Fibroblast of mammary gland (primary cell): ENCODE measurements around the gene GRIK4.

Experiments
- DNase-seq: peaks from one replicate; pipeline ENCODE4 v3.0.0-alpha.2; 2010; ENCODE audit warnings: low read depth
- H3K4me3 ChIP-seq: 2 replicates; pipeline ENCODE4 v1.5.1; 2011; ENCODE audit warnings: low read depth, mild to moderate bottlenecking, low read length, moderate library complexity; ENCODE audit not compliant: control insufficient read depth
- TF ChIP-seq, protein P1 (sequence below): conservative IDR thresholded peaks from 2 replicates; pipeline ENCODE4 v1.5.1; 2011; ENCODE audit warnings: low read depth, low read length, inconsistent platforms; ENCODE audit not compliant: control insufficient read depth, insufficient read depth

Gene GRIK4

GRCh38 chr11:120473503-120473902, 38.0 kb upstream of the GRIK4 start:
- DNase-seq: no peak
- no peak overlapping the region for H3K4me3 ChIP-seq
- TF ChIP-seq, protein P1, sequence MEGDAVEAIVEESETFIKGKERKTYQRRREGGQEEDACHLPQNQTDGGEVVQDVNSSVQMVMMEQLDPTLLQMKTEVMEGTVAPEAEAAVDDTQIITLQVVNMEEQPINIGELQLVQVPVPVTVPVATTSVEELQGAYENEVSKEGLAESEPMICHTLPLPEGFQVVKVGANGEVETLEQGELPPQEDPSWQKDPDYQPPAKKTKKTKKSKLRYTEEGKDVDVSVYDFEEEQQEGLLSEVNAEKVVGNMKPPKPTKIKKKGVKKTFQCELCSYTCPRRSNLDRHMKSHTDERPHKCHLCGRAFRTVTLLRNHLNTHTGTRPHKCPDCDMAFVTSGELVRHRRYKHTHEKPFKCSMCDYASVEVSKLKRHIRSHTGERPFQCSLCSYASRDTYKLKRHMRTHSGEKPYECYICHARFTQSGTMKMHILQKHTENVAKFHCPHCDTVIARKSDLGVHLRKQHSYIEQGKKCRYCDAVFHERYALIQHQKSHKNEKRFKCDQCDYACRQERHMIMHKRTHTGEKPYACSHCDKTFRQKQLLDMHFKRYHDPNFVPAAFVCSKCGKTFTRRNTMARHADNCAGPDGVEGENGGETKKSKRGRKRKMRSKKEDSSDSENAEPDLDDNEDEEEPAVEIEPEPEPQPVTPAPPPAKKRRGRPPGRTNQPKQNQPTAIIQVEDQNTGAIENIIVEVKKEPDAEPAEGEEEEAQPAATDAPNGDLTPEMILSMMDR: no peak

GRCh38 chr11:120482149-120482548, 29.4 kb upstream of the GRIK4 start:
- no peak overlapping the region for H3K4me3 ChIP-seq
- TF ChIP-seq, protein P1: no peak
- peak; percentile 26 for DNase-seq

DNA sequence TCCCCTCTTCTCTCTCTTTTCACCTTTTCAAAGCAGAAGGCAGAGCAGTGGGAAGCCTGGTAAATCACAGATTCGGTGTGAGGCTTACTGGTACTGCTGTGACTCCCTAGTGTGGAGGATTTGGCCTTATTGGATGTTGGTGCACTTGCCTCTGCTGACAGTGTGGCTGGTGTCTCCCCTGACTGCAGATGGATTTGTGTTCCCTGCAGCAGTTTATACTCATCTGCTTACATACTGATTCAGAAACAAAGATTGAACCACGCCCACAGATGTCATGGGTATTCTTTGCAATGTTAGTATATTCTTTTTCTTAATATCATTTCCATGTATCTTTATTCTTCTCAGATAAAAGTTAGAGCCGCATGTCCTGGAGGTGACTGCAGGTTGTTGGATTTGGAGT, 26.8 kb upstream of the GRIK4 start:
- no peak overlapping the region for H3K4me3 ChIP-seq
- no peak for DNase-seq
- TF ChIP-seq, protein P1: no peak

DNA sequence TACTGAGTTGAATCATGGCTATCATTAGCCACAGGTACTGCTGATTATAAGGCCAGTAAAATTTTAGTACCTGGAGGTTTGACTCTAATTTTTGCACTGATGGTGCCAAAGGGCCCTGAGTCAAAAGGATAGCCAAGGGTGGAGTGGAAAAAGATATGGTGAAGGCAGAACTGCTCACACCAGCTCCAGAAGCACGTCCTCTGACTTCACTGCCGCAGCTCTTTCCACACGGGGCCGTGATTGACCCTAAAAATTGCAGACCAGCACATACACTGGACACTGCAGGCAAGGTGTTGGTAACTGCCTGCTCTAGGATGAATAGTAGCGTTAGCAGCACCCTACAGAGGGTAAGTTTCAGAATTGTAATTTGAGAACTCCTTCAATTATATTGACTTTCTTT, 25.4 kb upstream of the GRIK4 start:
- H3K4me3 ChIP-seq: no peak overlapping the region
- DNase-seq: no peak
- TF ChIP-seq, protein P1: no peak

DNA sequence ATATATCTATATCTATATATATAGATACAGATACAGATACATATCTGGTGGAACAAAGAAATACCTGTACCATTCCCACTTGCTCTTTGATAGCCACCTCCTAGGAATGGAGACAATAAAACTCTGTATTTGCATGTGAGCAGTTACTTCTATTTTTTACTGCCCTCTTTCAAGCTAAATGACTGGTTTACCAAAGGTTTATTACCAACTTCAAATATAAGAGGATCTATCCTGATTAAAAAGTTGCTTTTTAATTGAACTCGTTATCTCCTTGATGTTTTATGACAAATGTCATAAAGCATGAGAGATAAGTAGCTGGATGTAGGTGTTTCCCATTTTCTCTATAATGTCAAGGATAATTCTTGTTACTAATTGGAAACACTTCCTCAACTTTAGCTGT, 21.7 kb upstream of the GRIK4 start:
- TF ChIP-seq, protein P1: no peak
- DNase-seq: no peak
- no peak overlapping the region for H3K4me3 ChIP-seq

DNA sequence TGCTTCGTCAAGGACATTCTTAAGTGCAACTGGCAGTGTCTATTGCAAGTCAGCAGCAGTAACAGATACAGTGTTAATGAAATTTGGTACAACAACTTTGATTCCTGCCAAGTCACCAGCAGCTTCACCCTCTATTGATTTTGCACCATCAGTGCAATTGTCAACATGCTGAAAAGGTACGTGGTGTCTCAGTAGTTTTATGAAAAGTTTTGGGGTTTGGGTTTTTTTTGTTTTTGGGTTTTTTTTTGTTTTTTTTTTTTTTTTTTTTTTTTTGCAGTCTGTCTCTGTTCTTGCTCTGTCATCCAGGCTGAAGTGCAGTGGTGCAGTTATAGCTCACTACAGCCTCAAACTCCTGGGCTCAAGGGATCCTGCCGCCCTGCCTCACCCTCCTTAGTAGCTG, 19.1 kb upstream of the GRIK4 start:
- DNase-seq: no peak
- TF ChIP-seq, protein P1: no peak
- H3K4me3 ChIP-seq: no peak overlapping the region

DNA sequence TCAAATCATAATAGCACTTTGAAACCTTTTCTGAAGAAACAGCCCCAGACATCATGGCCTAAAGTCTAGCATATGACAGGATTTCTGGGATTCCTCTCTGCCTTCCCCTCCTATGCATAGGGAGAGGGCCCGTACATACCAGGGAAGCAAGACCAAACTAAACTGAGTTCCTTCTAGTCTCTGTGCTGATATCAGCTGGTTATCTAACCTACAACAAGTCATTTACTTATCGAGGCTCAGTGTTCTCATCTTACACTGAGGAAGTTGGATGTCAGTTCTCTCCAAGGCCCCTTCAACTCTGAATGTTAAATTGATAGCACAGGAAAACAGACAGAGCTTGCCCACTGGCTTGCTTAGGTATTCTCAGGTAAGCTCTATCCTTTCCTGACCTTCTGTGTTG, 17.0 kb upstream of the GRIK4 start:
- TF ChIP-seq, protein P1: no peak
- DNase-seq: no peak
- no peak overlapping the region for H3K4me3 ChIP-seq
